HG03442 (cell line): ENCODE data around the gene CHRDL2.

ENCODE experiments used
- ATAC-seq: cut with Tn5 transposase; IDR thresholded peaks from one replicate; pipeline ENCODE4 v1.9.1; 2021; ENCODE audit warnings: mild to moderate bottlenecking, moderate library complexity; ENCODE audit not compliant: unreplicated experiment

The CHRDL2 gene

DNA sequence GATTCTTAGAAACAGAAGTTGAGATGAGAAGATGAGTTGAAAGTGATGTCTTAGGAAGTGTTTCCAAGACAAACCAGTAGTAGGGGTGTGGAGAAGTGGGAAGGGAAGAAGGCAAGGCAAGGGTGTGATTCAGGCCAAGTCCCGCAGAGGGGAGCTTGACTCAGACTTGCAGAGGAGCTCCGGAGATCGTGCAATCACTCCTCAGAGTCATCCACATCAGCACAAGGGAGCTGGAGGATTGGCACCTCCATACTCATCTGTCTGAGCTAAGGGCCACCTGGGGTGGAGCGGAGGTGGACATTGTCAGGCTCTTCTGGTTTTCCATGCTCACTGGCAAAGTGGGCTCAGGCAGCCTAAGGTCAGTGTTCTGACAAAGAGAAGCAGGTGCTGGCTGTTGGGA is 44.4 kb downstream of the CHRDL2 start:
- no peak for ATAC-seq

DNA sequence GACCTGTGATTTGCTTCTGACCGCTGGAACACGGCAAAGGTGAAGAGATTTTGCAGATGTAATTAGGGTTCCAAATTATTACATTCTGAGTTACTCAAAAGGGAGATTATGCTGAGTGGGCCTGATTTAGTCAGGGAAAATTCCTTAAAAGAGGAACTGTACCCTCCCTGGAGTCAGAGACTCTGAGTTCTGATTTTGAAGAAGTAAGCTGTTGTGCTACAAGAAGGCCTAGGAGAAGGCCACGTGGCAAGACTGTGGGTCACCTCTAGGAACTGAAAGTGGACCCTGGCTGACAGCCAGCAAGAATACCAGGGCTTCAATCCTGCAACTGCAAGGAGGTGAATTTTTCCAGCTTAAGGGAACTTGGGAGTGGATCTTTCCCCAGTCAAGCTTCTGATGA is 45.3 kb downstream of the CHRDL2 start:
- ATAC-seq, result no peak

DNA sequence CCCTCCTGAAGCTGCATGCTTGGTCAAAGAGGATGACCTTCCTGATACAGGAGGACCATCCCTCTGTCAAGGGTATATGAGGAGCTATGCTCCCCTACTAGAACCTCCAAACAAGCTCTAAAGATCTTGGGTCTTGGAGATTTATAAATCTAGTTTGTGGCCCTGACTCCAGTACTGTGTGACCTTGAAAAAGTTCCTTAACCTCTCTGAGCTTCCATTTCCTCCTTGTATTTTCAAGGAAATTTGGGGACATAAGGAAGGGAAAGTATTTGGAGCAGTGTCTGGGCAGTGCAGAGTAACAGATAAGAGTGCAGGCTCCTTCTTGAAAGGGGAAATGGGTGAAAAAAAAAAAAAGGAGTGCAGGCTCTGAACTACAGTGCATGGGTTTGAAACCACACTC is 45.9 kb downstream of the CHRDL2 start:
- no peak for ATAC-seq

DNA sequence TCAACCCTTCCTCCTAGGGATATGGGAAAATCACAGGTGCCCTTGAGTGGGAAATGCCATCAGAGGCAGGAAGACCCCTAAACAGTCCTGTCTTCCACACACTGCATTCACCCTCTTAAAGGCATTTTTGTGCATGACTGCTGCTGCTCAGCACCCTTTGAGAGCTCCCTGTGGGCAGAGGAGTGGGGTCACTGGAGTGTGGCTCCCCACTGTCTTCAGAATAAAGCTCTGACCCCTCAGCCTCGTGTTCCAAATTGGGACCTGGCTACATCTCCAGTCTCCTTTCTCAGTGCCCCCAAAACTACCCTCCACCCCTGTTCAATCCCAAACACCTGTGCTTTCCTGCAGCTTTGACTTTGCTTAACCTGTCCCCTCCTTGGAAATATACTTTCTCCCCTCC is 46.6 kb downstream of the CHRDL2 start:
- no peak for ATAC-seq

DNA sequence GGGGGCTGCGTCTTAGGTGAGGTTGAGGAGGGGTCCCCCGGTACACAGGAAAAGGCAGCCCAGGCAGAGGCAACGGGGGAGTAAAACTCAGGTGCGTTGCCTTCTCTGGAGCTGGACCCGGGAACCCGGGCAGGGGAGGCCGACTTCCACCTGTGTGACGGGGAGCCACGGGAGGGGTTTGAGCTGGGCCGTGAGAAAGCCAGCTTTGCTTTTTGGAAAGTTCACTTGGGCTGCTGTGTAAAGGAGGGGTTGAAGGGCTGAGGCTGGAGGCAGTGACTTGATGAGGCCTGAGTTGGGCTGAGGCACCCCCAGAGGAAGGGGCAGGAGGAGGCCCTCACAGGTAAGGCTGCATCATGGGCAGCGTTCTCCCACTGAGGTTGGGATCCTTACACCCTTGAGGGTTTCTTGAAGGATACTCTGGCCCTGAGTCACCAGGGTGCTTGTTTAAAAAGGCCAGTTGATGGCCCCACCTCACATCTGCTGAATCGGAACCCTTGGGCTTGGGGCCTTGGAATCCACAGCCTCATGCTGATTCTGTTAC is 47.2 kb downstream of the CHRDL2 start:
- no peak for ATAC-seq

DNA sequence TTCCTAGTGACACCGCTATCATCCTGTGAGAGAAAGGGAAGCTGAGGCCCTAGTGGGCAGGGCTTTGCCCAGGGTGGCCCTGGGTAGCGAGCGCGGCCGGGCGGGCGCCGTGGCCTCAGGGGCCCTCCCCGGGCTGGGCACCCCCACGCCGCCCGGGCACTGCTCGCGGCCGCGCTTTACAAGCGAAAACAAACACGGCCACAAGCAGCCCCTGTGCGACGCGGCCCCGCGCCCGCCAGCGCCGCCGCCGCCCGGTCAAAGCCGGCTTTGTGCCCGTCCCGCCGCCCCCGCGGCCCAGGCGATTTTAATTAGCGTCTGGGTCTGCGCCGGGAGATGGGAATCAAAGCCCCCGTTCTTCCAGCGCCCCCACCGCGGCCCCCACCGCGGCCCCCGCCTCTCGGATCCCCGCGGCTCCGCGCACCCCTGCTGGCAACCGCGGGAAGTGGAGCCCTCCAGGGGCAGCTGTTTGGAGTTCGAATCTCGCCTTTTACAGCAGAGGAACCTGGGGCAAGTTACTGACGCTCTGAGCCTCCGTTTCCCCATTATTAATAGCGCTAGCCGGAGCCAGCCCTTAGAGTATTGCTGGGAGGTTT is 47.9 kb downstream of the CHRDL2 start:
- no peak for ATAC-seq

DNA sequence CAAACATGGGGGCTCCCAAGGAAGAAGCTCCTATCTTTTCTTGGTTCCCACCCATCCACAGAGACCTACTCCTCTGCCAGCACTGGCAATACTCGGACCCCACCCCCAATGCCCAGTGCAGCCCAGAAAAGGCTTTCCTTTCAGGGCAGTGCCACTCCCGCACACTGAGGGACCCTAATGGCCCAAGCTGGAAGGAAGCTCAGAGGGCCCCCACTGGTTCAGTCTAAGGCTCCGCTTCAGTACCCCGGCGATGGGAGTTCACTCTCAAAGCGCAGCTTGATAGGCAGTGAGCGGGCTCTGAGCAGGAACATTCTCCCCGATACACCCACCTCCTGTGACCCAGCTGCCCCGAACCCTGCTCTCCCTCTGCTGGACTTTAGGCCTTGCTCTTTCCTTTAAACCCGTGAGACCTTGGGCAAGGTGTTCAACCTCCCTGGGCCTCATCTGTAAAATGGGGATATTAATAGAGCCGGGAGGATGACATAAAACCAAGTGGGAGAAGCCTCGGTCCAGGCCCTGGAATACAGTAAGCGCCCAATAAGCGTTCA is 48.4 kb downstream of the CHRDL2 start:
- ATAC-seq, result no peak

DNA sequence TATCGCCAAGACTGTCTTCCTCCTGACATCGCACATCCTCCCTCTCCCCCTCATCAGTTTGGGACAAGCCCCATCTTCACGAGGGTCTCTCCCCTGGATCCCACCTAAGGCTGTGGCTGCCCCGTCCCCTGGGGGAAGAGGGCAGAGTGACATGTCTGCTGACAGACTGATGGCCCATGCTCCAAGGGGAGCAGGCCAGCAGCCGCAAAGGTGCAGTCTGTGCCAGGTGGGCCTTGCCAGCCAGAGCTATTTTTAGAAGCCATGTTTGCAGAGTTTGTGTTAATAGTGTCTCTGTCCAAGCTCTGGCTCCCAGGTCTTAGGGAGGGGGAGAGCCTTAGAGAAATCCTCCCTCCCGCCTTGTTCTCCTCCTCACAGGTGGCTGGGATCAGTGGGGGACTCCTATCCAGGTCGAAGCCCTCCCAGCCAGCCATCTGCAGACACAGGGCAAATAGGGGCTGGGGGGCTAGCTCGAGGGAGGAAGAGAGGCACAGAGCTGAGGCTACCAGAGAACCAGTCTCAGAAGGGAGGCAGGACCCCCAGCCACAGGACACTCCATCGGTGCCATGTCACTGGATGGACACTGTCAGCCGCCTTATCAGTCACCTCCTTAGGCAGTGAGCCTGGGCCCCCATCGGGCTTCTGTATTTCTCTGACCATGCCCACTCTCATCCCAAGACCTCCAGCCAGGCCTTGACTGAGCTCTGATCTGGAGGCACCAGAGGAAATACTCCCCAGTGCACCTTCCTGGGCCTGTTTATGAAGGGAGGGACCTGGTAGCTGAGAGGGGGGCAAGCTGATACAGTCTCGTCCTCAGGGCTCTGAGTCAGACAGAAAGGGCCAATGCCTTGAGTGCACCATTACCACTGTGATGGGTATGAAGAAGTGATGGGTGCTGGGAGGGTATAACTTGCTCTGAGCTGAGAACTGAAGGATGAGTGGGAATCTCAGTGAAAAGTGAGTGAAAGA is 49.3 kb downstream of the CHRDL2 start:
- ATAC-seq, result no peak

DNA sequence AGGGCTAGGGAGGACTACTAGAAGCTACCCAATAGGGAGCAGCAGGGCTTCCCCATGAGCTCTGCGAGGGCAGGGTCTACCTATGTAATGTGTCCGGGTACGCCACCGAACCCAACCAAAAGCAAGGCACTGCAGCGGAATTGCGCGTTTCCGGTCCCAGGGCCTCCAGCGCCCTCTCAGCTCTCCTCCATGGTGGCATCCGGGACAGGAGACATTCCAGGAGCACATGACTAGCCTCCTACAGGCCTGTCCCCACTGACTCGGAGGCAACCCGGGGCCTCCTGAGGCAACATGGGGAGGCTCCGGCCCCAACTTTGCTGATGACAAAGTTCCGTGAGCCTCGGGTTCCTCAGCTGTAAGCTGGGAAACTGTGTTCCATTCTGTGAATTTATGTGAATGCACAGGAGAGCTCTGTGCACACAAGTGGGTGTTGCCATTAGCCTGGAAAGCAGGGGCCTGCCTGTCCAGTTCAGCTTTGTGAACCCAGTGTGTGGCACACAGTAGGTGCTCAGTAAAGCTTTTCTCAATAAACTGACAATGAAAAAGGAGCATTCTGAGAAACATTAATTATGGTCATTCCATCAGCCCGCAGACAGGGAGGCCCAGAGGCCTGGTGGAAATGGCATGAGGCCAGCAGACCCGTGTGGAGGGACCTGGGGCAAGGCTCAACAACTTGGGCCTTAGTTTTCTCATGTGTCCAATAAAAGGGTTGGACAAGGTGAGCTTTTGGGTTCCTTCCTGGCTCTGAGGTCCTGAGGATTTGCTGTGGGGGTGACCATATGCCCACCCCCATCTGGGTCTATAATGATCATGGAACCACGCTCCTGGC is 50.3 kb downstream of the CHRDL2 start:
- no peak for ATAC-seq

DNA sequence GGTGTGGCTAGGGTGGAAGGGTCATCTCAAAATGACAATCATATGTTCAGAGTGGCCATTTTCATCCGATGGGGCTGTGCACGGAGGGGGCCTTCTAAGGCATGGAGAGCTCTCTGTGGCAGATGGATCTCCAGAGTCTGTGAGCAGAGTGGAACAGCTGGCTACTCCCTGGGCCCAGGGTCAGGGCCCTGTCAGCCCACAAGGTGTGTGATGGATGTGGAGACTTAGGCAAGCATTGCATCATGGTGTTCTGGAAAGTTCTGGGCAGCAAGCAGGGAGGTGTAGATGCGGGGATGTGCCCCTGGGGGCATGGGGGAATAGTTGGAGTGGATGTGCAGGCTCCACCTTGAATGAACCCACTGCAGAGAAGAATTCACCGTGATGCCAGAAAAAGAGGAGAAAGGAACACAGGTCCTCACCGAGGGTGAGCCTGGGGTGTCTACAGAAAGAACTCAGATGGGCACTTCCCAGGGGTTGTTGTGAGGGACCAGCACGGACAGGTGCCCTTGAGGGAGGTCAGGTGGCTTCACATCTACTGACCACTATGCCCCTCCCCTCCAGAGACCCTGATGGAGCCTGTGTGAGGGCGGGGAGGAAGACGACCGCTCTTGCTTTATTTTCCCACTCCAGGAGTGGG is 51.1 kb downstream of the CHRDL2 start:
- no peak for ATAC-seq

DNA sequence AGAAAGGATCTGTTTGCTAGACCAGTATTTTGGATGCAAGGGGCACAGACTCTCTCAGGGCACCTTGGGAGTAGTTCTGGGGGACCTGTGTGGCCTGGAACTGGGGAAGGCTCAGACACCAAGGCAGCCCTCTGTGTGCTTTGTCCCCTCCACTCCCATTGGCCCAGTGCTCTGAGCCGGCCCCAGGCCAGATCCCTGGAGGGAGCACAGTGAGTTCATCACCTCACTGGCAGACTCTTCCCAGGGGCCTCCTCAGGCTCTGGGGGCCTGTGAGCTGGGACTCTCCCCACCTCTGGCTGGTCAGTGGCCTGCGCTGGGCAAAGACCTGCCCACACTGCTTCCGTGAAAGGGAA is 51.7 kb downstream of the CHRDL2 start:
- ATAC-seq, result no peak

DNA sequence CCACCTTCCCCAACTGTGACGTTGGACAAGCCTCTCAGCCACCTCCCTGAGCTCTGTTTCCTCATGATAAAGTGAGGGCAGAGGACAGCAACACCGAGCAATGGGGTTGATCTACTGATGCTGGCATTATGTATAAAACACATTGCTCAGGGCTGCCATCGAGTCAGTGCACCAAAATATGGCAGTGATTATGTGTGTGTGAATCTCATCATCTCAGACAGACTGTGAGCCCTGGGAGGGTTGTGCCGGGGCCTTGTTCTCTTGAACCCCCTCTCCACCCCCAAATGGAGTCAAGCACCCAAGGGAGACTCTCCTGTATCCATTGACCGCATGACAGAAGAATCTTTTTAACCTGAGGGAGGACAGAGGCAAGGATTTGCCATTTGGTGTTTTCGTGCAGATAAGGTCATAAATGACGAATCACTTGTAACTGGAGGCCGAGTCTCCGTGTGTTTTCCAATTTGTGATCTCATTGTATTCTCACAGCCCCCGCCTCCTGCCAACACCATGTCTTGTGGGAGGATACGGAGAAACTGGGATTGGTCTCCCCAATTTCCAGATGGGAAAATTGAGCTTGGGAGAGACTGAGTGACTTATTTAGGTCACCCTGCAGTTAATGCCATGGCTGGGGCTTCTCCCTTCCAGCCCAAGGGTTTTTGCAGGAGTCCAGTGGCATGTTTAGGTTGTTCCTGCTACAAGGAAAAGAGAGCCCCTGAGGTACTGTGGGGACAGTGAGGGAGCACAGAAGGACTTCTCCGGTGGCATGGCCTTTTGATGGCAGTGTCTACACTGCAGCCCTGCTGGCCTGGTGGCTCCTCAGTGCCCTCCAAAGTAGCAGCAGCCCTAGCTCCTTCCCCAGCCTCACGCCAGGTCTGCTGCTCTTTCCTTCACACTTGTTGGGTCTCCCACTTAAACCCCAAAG is 52.4 kb downstream of the CHRDL2 start:
- no peak for ATAC-seq

DNA sequence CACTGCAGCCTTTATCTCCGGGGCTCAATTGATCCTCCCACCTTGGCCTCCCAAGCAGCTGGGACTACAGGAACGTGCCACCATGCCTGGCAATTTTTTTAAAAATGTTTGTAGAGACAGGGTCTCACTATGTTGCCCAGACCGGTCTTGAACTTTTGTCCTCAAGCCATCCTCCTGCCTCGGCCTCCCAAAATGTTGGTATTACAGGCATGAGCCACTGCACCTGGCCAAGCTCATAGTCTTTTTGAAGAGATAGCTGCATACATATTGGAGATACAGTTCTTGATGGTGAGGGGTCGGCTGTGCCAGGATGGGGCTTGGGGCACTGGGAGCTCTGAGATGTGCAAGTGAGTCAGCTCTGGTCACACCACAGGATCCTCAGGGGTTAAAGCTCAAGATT is 53.2 kb downstream of the CHRDL2 start:
- no peak for ATAC-seq

DNA sequence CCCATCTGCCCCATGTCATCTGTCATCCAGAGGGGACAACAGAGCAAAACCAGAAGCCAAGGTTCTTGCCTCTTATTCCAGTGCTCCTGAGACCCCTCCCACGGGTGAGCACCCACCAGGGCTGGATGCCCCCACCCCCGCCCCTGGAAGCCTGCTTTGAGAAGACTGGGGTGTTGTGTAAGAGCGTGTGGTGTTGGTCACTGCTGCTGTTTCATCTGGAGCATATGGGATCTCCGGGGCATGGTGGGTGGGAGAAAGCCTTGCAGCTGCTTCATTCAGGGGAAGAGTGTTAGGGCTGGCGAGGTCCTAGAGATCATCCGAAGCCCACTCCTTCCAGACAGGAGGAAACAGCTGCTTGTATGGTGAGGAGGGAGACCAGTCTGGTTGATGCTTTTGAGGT is 54.1 kb downstream of the CHRDL2 start:
- ATAC-seq, result no peak

DNA sequence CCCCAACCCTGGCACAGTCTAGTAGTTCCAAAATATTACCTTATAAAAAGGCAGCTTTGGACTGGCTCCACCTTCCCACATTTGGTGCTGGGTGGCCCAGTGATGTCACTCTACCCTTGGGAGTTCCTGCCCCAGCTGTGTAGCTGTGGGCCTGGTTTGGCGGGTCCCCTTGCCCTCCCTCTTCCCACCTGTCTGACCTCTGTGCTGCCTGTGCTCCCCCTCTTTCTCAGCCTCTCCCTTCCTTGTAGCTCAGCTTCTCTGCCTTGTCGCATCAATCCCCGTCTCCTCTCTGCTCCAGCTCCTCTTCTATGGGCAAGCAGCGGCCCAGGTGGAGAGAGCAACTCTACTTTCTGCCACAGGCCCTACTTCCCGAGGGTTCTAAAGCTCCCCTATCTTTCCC is 54.6 kb downstream of the CHRDL2 start:
- no peak for ATAC-seq

DNA sequence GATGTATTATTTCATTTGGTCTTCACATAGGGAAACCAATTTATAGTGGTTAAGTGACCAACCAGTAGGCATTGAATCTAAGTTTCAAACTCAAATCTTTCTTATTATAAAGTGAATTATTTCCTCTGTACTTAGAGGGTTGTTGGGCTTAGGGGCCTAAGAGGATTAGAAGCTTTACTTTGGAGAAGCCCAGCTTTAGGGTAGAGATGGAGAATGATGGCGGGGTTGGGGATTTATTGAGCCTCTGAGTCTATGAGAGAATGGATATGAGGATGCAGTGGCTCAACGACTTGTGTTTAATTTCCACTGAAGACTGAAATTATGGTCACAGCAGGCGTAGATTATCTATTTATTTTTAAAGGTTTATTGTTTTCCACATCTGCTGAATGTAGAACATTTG is 55.5 kb downstream of the CHRDL2 start:
- no peak for ATAC-seq

DNA sequence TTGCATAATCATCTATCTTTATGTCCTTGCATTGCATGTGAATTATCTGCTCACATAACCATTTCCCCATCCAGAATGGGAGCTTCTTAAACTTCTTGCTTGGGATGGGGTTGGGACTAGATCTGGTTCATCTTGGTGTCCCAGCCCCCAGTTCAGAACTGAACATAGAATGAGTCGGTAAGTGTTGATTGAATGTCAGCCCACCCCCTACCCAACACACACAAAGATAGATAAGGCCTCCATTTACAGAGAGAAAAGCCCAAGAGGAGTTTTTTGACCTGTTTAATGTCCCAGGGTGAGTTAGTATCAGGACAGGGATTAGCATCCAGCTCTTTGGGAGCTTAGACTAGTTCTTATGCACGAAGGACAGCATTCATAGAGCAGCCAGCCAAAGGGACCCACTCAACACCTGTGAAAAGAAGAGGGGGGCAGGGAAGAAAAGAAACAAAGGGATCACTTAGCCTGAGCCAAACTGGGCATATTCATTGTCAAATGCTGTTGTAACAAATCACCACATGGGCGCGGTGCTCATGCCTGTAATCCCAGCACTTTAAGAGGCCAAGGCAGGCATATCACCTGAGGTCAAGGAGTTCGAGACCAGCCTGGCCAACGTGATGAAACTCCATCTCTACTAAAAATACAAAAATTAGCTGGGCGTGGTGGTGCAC is 57.4 kb downstream of the CHRDL2 start:
- ATAC-seq, result no peak

DNA sequence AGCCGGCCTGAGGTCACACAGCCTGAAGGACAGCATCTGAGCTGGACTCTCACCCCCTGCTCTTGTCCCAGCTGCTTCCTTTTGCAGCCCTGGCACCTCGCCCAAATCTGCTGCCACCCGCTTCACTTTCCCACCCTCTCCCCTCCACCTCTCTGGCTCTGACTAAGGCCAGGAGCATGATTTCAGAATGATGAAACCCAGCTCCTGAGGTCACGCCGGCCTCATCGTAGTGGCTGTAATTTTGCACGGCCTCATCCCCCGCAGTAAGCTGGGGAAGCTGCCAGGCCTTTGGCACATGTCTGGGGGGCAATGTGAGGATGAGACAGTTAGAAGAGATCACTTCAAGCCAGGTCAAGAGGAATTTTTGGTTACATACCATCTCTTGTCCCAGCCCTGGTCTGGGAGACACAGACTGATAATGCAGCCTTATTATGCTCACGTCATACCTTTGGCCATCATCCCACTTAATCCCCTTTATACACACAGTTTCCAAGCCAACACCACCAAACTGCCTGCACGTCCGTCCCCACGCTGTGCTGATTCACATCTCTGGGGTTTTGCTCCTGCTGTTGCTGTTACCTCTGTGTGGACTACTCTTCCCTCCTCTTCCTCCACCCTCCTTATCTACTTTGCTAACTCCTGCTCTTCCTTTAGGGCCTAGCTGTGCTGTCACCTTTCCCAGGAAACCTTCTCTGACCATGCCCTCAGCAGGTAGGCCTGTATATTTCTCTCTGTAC is 58.1 kb downstream of the CHRDL2 start:
- ATAC-seq, result no peak
